H1 (cell line): ENCODE results near the gene TFAP2C. TPM values are rescaled to one million over a fixed set of nuclear protein-coding genes. Genes with fewer than 3 reads are reported as not detected.

Experiments used
- CTCF ChIA-PET: fragments of 300-600 bp; sonication (Branson Sonifier 250); formaldehyde crosslinking; loops from one replicate; lab custom pipeline; 2021; ENCODE audit not compliant: partially characterized antibody; lab: Charles Lee
- POLR2A ChIA-PET: fragments of 300-600 bp; sonication (Branson Sonifier 250); formaldehyde crosslinking; loops from one replicate; lab custom pipeline; 2021; ENCODE audit warnings: inconsistent platforms; ENCODE audit not compliant: partially characterized antibody; lab: Charles Lee
- DNase-seq, 2 experiments: peaks; one replicate each; pipeline versions ENCODE4 v3.0.0 to v3.0.0-alpha.2; 2010 to 2022; ENCODE audit warnings: low spot score in 2 of 2, low read depth in 1 of 2, mixed read lengths in 1 of 2
- FAIRE-seq: peaks from 2 replicates; lab custom pipeline; 2011; peaks lifted over from hg19 to GRCh38; lab: Jason Lieb, UNC
- H2AFZ ChIP-seq: 2 replicates; pipeline ENCODE4 v1.8.1; 2012; ENCODE audit warnings: low read length, inconsistent platforms
- H2AK5ac ChIP-seq: 2 replicates; pipeline ENCODE4 v1.6.1; 2013; ENCODE audit warnings: low read depth, low read length
- H2BK120ac ChIP-seq: replicated peaks from 2 replicates; pipeline ENCODE3; 2013; ENCODE audit warnings: low read depth, low read length, inconsistent platforms
- H2BK12ac ChIP-seq: 2 replicates; pipeline ENCODE4 v1.6.1; 2013; ENCODE audit warnings: low read depth, low read length
- H2BK15ac ChIP-seq: 2 replicates; pipeline ENCODE4 v1.6.1; 2013; ENCODE audit warnings: low read length
- H2BK20ac ChIP-seq: 2 replicates; pipeline ENCODE4 v1.6.1; 2013; ENCODE audit warnings: low read length
- H2BK5ac ChIP-seq: 2 replicates; pipeline ENCODE4 v1.6.1; 2013; ENCODE audit warnings: low read depth, low read length
- H3K14ac ChIP-seq: 2 replicates; pipeline ENCODE4 v1.6.1; 2013; ENCODE audit warnings: inconsistent platforms; ENCODE audit not compliant: insufficient read length
- H3K18ac ChIP-seq: 2 replicates; pipeline ENCODE4 v1.6.1; 2013; ENCODE audit warnings: low read length; ENCODE audit errors: extremely low read depth
- H3K23ac ChIP-seq: 2 replicates; pipeline ENCODE4 v1.6.1; 2013; ENCODE audit warnings: inconsistent platforms; ENCODE audit not compliant: insufficient read length
- H3K23me2 ChIP-seq: 2 replicates; pipeline ENCODE4 v1.6.1; 2013; ENCODE audit warnings: low read depth, low read length
- H3K27ac ChIP-seq: 2 replicates; pipeline ENCODE4 v1.6.1; 2011; ENCODE audit warnings: low read depth, low read length, inconsistent platforms
- H3K27me3 ChIP-seq, 4 experiments: replicated peaks in 1 of 4; 1 replicate in 1 of 4; 2 replicates in 3 of 4; pipeline versions ENCODE4 v1.6.1 to v1.8.1; 2011 to 2013; ENCODE audit warnings: low read length in 3 of 4, mild to moderate bottlenecking in 3 of 4, inconsistent platforms in 2 of 4, mixed read lengths in 2 of 4, moderate library complexity in 1 of 4; ENCODE audit not compliant: control insufficient read depth in 3 of 4, insufficient read depth in 3 of 4; ENCODE audit errors: extremely low read depth in 1 of 4
- H3K36me3 ChIP-seq, 4 experiments: 2 replicates each; pipeline versions ENCODE4 v1.6.1 to v1.8.1; 2011 to 2013; ENCODE audit warnings: mild to moderate bottlenecking in 4 of 4, low read length in 3 of 4, moderate library complexity in 2 of 4, control low read depth in 1 of 4, inconsistent platforms in 1 of 4; ENCODE audit not compliant: insufficient read depth in 4 of 4, control insufficient read depth in 2 of 4
- H3K4ac ChIP-seq: replicated peaks from 2 replicates; pipeline ENCODE3; 2013; ENCODE audit warnings: low read length, low read depth, mixed read lengths, inconsistent platforms; ENCODE audit not compliant: insufficient read length
- H3K4me1 ChIP-seq, 4 experiments: replicated peaks in 1 of 4; 1 replicate in 1 of 4; 2 replicates in 3 of 4; pipeline versions ENCODE4 v1.6.1 to v1.8.1; 2011 to 2013; ENCODE audit warnings: low read length in 3 of 4, inconsistent platforms in 2 of 4, mixed read lengths in 1 of 4; ENCODE audit not compliant: insufficient read depth in 4 of 4, control insufficient read depth in 3 of 4
- H3K4me2 ChIP-seq, 2 experiments: 2 replicates each; pipeline versions ENCODE4 v1.6.1 to v1.8.1; 2011 to 2013; ENCODE audit warnings: low read depth in 2 of 2, low read length in 2 of 2, control low read depth in 1 of 2, inconsistent platforms in 1 of 2, mild to moderate bottlenecking in 1 of 2; ENCODE audit not compliant: insufficient read depth in 1 of 2
- H3K4me3 ChIP-seq, 4 experiments: fragments of 200-600, 300-600 bp in 1 of 4; sonication (generic), shearing (Covaris generic), sonication (Bioruptor Twin) in 1 of 4; 2 replicates each; pipeline versions ENCODE4 v1.5.1 to v1.8.1; 2011 to 2016; ENCODE audit warnings: low read length in 4 of 4, low read depth in 3 of 4, control low read depth in 2 of 4, inconsistent platforms in 2 of 4, mild to moderate bottlenecking in 2 of 4, mixed read lengths in 1 of 4, moderate library complexity in 1 of 4; ENCODE audit not compliant: insufficient read depth in 2 of 4; ENCODE audit errors: extremely low read depth in 1 of 4
- H3K56ac ChIP-seq: replicated peaks from 2 replicates; pipeline ENCODE3; 2013; ENCODE audit warnings: low read depth, mild to moderate bottlenecking, mixed read lengths, low read length, inconsistent platforms; ENCODE audit not compliant: insufficient read length
- H3K79me1 ChIP-seq: 2 replicates; pipeline ENCODE4 v1.6.1; 2013; ENCODE audit warnings: low read depth, low read length, control low read depth
- H3K79me2 ChIP-seq, 2 experiments: 2 replicates each; pipeline versions ENCODE4 v1.6.1 to v1.8.1; 2012 to 2013; ENCODE audit warnings: low read length in 2 of 2, mild to moderate bottlenecking in 2 of 2, inconsistent platforms in 1 of 2; ENCODE audit not compliant: insufficient read depth in 2 of 2, control insufficient read depth in 1 of 2
- H3K9ac ChIP-seq, 4 experiments: replicated peaks in 1 of 4; 1 replicate in 1 of 4; 2 replicates in 3 of 4; pipeline versions ENCODE4 v1.6.1 to v1.8.1; 2011 to 2013; ENCODE audit warnings: low read depth in 3 of 4, low read length in 3 of 4, control low read depth in 2 of 4, mild to moderate bottlenecking in 2 of 4, moderate library complexity in 2 of 4, inconsistent platforms in 1 of 4; ENCODE audit errors: extremely low read depth in 1 of 4
- H3K9me3 ChIP-seq, 2 experiments: 2 replicates each; pipeline versions ENCODE4 v1.6.1 to v1.8.1; 2012 to 2013; ENCODE audit warnings: mild to moderate bottlenecking in 2 of 2, moderate library complexity in 2 of 2, control low read depth in 1 of 2, inconsistent platforms in 1 of 2, low read depth in 1 of 2, low read length in 1 of 2, mixed read lengths in 1 of 2; ENCODE audit not compliant: insufficient read depth in 2 of 2
- H4K20me1 ChIP-seq, 2 experiments: replicated peaks in 1 of 2; 2 replicates each; pipeline versions ENCODE3 to v1.8.1; 2011 to 2013; ENCODE audit warnings: inconsistent platforms in 2 of 2, low read length in 2 of 2, mild to moderate bottlenecking in 1 of 2; ENCODE audit not compliant: insufficient read depth in 2 of 2, control insufficient read depth in 1 of 2
- H4K5ac ChIP-seq: 2 replicates; pipeline ENCODE4 v1.6.1; 2013; ENCODE audit warnings: low read length, low read depth, mixed read lengths, inconsistent platforms; ENCODE audit not compliant: insufficient read length
- H4K8ac ChIP-seq: 2 replicates; pipeline ENCODE4 v1.8.0; 2013; ENCODE audit warnings: mild to moderate bottlenecking, moderate library complexity, low read length, inconsistent platforms; ENCODE audit not compliant: insufficient read depth; ENCODE audit errors: extremely low read depth
- H4K91ac ChIP-seq: replicated peaks from 2 replicates; pipeline ENCODE3; 2013; ENCODE audit warnings: low read length, mixed read lengths, inconsistent platforms; ENCODE audit not compliant: insufficient read length
- ASH2L ChIP-seq: fragments of 200-600, 300-600 bp; sonication (generic); IDR thresholded peaks from one replicate; pipeline ENCODE4 v1.7.1; 2017; ENCODE audit warnings: low read length
- BRCA1 ChIP-seq: IDR thresholded peaks from 2 replicates; pipeline ENCODE4 v1.6.1; 2012; ENCODE audit warnings: low read depth, low read length, improper control_type of control experiment
- CBX5 ChIP-seq: fragments of 300-800, 300-1000 bp; sonication (generic); IDR thresholded peaks from 2 replicates; pipeline ENCODE4 v1.7.1; 2016; ENCODE audit warnings: antibody characterized with exemption, low read length, low read depth
- CHD2 ChIP-seq: IDR thresholded peaks from 2 replicates; pipeline ENCODE4 v1.6.1; 2012; ENCODE audit warnings: low read length, improper control_type of control experiment
- EZH2 ChIP-seq: fragments of 200-600 bp; sonication (generic); IDR thresholded peaks from 2 replicates; pipeline ENCODE4 v1.7.1; 2012; ENCODE audit warnings: low read depth, mild to moderate bottlenecking, moderate library complexity, low read length, inconsistent platforms; ENCODE audit not compliant: severe bottlenecking
- JUND ChIP-seq: IDR thresholded peaks from 2 replicates; pipeline ENCODE4 v1.6.1; 2011; ENCODE audit warnings: mild to moderate bottlenecking, improper control_type of control experiment, low read length
- KDM1A ChIP-seq: fragments of 200-600, 300-600 bp; sonication (generic); IDR thresholded peaks from 2 replicates; pipeline ENCODE4 v1.7.1; 2016; ENCODE audit warnings: mild to moderate bottlenecking, low read length, borderline replicate concordance
- MAFK ChIP-seq: IDR thresholded peaks from 2 replicates; pipeline ENCODE4 v1.6.1; 2012; ENCODE audit warnings: low read depth, mild to moderate bottlenecking, improper control_type of control experiment, low read length
- PHF8 ChIP-seq: fragments of 200-600 bp; sonication (generic); conservative IDR thresholded peaks from 2 replicates; pipeline ENCODE4 v1.7.1; 2012; ENCODE audit warnings: low read depth, mild to moderate bottlenecking, inconsistent platforms, low read length, moderate library complexity
- POLR2AphosphoS5 ChIP-seq: IDR thresholded peaks from 2 replicates; pipeline ENCODE4 v1.6.1; 2011; ENCODE audit warnings: low read depth, low read length
- SIRT6 ChIP-seq: IDR thresholded peaks from one replicate; pipeline ENCODE4 v1.7.1; 2012; ENCODE audit warnings: low read length, inconsistent platforms
- SP1 ChIP-seq: IDR thresholded peaks from 2 replicates; pipeline ENCODE4 v1.6.1; 2011; ENCODE audit warnings: low read depth, low read length
- SP2 ChIP-seq: IDR thresholded peaks from 2 replicates; pipeline ENCODE4 v1.6.1; 2012; ENCODE audit warnings: mild to moderate bottlenecking, low read length, inconsistent platforms
- TCF12 ChIP-seq: IDR thresholded peaks from 2 replicates; pipeline ENCODE4 v1.6.1; 2011; ENCODE audit warnings: low read depth, mild to moderate bottlenecking, low read length
- WGBS, 2 experiments: shearing (Covaris generic) in 1 of 2; methylation state at CpG; one replicate each; pipeline versions ENCODE4 v1.1.6 to v1.1.7; 2013 to 2015; ENCODE audit warnings: low lambda C conversion rate in 2 of 2, mixed read lengths in 2 of 2, inconsistent platforms in 1 of 2, low coverage in 1 of 2, missing lambda C conversion rate in 1 of 2; ENCODE audit not compliant: insufficient replicate concordance in 2 of 2, insufficient coverage in 1 of 2, insufficient read length in 1 of 2; ENCODE audit errors: extremely low coverage in 1 of 2, missing lambda C conversion rate in 1 of 2; 5-methylcytosine and 5-hydroxymethylcytosine counted together
- polyA plus RNA-seq, 7 experiments: library from polyadenylated mRNA; depleted of rRNA in 3 of 7; stranded (reverse) in 5 of 7; unstranded in 2 of 7; fragments of >200 nt in 5 of 7; fragments of 200-250 nt in 2 of 7; gene quantifications; 1 replicate in 5 of 7; 2 replicates in 1 of 7; 4 replicates in 1 of 7; pipeline versions ENCODE4 v1.2.1 to v1.2.3, GENCODE V29; 2011 to 2013; ENCODE audit warnings: missing spikeins in 2 of 7, mixed read lengths in 2 of 7
- total RNA-seq: library from RNA; stranded (reverse); fragmentation: NEBNext Ultra II Directional; extraction: Animal tissue kit (Norgen Biotek cat#: 25700); gene quantifications from 2 replicates; pipeline ENCODE4 v1.2.1, GENCODE V29; 2021

Gene TFAP2C
- total and polyA plus RNA-seq, 2 of the 8 experiments (the other 6 are each of a cell fraction or from before 2014, with no cell fraction given), result 1.7 to 5.8 TPM

DNA sequence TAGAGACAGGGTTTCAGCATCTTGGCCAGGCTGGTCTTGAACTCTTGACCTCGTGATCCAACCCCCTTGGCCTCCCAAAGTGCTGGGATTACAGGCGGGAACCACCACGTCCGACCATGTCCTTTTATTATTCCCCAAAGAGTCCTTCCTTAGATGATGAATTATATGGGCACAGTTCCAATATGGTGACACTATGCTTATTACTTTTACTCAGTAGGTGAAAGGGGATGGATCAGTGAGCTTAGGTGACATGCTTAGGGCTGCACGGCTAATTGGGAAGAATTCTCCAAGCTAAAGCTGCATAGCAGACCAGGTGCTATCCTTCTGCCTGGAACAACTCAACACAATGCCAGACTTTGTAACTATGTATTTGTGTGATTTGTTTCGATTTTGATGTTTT, 38.2 kb upstream of the TFAP2C start:
- Histone ChIP-seq H4K5ac (no peak overlapping the region), H3K4me1 (peaks cover 0 to 2% (median 0%) of the 10 kb centered on the region in 4 experiments; a peak in 1 of 7 replicates), H3K36me3 (no peaks in the 10 kb centered on the region), H3K4me3 (no peak overlapping the region), H2BK20ac (peak overlapping the region; percentile 90; the same call in 1 of the 2 replicates), H3K56ac (no peak overlapping the region), H3K79me2 (no peaks in the 10 kb centered on the region), H2BK120ac (no peak overlapping the region), H3K4me2 (no peak overlapping the region), H3K23ac (no peak overlapping the region), H3K14ac (no peak overlapping the region), H2BK12ac (no peak overlapping the region), H3K79me1 (no peaks in the 10 kb centered on the region), H2AK5ac (peak overlapping the region; percentile 75; the same call in 1 of the 2 replicates), H2BK15ac (no peak overlapping the region), H3K4ac (no peak overlapping the region), H4K20me1 (no peaks in the 10 kb centered on the region), H3K23me2 (no peaks in the 10 kb centered on the region), H3K18ac (no peak overlapping the region), H3K9ac (no peak overlapping the region), H3K9me3 (no peaks in the 10 kb centered on the region), H4K91ac (no peak overlapping the region), H4K8ac (no peak overlapping the region), H3K27me3 (no peaks in the 10 kb centered on the region; a peak in 1 of 7 replicates), H2BK5ac (no peak overlapping the region), H3K27ac (no peak overlapping the region), H2AFZ (no peak overlapping the region)
- DNase-seq, result no peak
- ChIA-PET CTCF (interaction anchor here (1.1 kb wide), 1 partner anchor 8 kb away, joined by 3 read pairs; no protein-coding TSS in a partner anchor), POLR2A (no interaction called here)
- no peak for FAIRE-seq
- WGBS, 2 experiments, result 97% methylated on average over 6 of the region's 6 CpGs; no CpG with 5 or more reads in 1 of the 2 experiments
- TF ChIP-seq SIRT6 (no peak), CBX5 (no peak), JUND (no peak), SP1 (no peak), ASH2L (no peak), KDM1A (no peak), EZH2 (no peak), TCF12 (no peak), SP2 (no peak), POLR2AphosphoS5 (no peak), CHD2 (no peak), PHF8 (no peak), BRCA1 (no peak), MAFK (no peak)
